Stimulated activated naive CD8-positive, alpha-beta T cell treated with anti-CD3 and anti-CD28 coated beads, Interleukin-15, amount 100 ng/mL, for 72 hours (primary cell): Measurements from ENCODE around the gene EFNA2.
A peak's percentile ranks its signal among the peaks of the same experiment; 100 is the strongest.

ENCODE experiments used
- ATAC-seq: fragments of 150-1000 bp; cut with Tn5 transposase; 2 replicates; pipeline ENCODE4 v1.10.0; 2021; ENCODE audit warnings: mild to moderate bottlenecking, moderate library complexity
- DNase-seq, 2 donors: peaks; one replicate each; pipeline ENCODE4 v3.0.0; 2021 to 2022
- H3K27ac Mint-ChIP-seq, 2 donors: one replicate each; pipeline ENCODE4 v1.8.0; 2022; ENCODE audit warnings: mild to moderate bottlenecking in 2 of 2, mixed read lengths in 2 of 2, moderate library complexity in 2 of 2
- H3K27me3 Mint-ChIP-seq: one replicate; pipeline ENCODE4 v1.8.0; 2022; ENCODE audit warnings: mixed read lengths
- H3K4me1 Mint-ChIP-seq: one replicate; pipeline ENCODE4 v1.8.0; 2022; ENCODE audit warnings: mild to moderate bottlenecking, mixed read lengths
- H3K4me3 Mint-ChIP-seq, 2 donors: one replicate each; pipeline ENCODE4 v1.8.0; 2022; ENCODE audit warnings: mild to moderate bottlenecking in 2 of 2, mixed read lengths in 2 of 2, moderate library complexity in 1 of 2
- H3K9me3 Mint-ChIP-seq, 2 donors: one replicate each; pipeline ENCODE4 v1.8.0; 2022; ENCODE audit warnings: mixed read lengths in 2 of 2

Gene EFNA2

DNA sequence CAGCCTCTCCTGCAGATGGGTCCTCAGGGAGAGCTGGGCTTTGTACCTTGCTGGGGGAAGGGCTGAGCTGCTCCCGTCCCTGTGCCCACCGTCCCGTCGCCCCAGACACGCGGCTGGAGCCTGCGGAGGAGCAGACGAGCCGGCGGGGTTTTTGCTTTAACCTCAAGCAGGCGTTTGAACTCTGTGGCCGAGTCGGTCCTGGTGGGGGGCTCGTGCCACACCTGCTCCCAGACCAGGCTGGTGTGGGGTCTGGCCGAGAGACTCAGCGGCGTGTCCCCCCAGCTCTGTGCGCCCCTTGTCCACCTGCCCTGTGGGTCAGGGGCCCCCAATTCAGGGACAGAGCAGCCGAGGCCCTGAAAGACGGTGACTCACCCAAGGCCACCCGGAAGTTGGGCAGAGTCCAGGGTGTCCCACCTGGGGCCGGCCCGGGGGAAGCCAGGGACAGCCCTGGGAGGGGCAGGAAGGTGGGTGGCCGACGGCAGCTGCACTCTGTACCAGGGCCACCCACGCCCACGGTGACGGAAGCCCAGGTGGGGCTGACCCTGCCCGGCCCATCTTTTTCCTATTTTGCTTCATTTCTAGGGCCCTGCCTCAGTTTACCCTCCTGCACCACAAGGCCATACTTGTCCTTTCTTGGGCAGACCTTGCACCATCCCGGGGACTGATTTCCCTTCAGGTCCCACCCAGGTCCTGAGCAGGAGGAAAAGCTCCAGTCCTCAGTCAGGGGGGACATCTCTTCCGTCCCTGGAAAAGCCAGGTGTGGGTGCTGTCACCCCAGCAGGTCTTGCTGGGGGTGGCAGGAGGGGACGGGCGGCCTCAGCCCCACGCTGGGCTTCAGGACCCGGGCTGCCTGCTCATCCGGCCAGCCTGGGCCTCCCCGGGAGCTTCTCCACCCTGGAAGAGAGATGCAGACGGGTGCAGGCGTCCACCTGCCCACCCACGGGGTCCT, 5.3 kb downstream of the EFNA2 start:
- DNase-seq: no peak
- H3K4me1 Mint-ChIP-seq: peaks cover 17% of the 10 kb centered on the region
- no peaks in the 10 kb centered on the region for H3K9me3 Mint-ChIP-seq
- ATAC-seq: no peak
- no peak overlapping the region for H3K27ac Mint-ChIP-seq
- peaks cover 83% of the 10 kb centered on the region for H3K27me3 Mint-ChIP-seq
- H3K4me3 Mint-ChIP-seq: no peak overlapping the region

DNA sequence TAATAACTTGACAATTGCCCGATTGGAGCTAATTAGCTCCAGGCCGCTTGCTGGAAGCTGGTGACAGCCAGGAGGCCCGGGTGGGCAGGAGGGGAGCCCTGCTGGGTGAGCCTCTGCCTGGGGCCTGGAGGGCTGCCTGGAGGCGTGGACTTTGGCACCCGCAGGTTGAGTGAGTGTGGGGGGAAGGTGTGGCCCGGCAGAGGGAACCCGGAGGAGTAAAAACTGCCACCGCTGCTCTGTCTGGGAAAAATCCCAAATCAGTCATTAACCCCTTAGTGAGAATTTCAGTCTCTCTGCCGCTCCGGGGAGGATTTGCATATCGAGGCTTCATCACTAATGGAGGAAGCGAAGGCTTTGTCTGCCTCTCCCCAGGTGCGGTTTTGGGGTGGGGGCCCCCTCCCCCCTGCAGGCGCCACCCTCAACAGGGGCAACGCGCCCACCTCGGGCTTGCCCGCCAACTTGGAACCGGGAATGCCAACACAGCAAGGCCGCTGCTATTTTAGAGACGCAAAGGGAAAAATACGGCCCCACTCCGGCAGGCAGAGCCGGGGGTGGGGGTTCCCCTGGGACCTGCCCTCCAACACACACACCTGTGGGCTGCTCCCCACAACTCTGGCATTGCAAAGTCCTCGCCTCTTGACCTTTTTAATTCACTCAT, 6.2 kb downstream of the EFNA2 start:
- DNase-seq (no peak), ATAC-seq (no peak)
- Mint-ChIP-seq H3K4me3 (no peak overlapping the region), H3K27ac (no peak overlapping the region), H3K9me3 (no peaks in the 10 kb centered on the region), H3K4me1 (peaks cover 11% of the 10 kb centered on the region), H3K27me3 (peaks cover 75% of the 10 kb centered on the region)

DNA sequence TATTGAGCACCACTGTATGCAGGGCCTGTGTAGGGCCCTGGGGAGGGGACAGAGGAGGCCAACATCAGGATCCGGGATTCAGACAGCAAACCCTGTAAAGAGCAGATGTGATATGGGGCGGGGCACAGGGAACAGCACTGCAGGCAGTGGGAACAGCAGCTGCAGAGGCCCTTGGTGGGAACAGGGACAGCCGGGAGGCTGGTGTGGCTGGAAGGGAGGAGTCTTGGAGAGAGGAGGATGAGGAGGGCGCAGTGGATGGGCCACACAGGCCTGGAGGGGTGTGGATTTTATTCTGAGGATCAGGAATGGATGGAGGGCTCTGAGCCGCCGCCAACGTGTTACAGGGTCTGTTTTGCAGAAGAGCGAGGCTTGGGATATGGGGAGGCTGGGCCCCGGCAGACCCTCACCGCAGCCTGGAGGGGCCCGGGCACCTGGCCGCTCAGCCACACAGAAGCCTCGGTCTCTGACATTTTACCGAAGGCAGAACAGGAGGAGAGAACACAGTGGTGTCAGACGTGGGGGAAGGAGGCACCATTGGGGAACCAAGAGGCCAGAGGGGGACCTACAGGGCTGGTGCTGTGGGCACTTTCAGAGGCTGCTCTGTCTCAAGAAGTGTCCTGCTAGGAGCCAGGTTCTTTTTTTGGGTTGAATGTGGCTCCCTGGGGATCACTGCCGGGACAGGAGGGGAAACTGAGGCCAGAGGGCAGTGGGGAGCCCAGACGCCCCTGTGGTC, 6.9 kb downstream of the EFNA2 start:
- Mint-ChIP-seq H3K27ac (no peak overlapping the region), H3K4me1 (peaks cover 11% of the 10 kb centered on the region), H3K27me3 (peaks cover 68% of the 10 kb centered on the region), H3K4me3 (no peak overlapping the region), H3K9me3 (no peaks in the 10 kb centered on the region)
- ATAC-seq (no peak), DNase-seq (no peak)

DNA sequence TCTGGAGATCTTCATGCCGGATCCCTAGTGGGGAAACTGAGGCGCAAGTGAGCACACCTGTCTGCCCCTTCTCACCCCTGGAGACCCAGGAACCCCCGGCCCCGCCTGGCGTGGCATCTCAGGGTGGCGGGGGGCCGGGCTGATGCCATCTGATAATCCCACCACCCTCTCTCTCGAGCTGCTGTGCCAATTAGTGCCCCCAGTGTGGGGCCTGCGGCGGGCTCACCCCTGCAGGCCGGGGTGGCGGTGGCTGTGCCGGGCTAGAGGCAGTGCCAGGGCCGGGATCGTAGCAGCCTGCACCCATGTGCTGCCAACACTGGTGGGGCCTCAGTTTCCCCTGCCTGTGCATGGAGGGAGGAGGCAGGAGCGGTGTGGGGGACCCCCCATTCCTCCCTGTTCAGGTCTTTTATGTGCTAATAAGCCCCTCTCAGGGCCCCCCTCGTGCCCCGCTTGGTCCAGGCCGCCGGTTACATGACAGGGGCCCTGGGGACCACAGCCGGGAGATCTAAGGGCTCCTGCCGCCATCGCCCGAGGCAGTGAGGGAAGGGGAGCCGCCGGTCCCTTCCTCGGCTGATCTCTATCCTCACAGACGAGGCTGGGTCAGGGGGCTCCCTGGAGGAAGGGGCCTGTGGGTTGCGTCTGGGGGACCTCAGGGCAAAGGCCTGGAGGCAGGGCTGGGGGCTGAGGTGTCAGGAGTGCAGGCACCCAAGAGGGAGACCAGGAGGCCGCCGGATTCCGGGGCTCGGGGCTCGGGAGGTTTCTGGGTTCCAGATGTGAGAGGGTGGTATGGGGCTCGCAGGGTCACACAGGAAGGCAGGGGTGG, 8.3 kb downstream of the EFNA2 start:
- Mint-ChIP-seq H3K4me1 (peaks cover 11% of the 10 kb centered on the region), H3K27me3 (peaks cover 54% of the 10 kb centered on the region), H3K9me3 (no peaks in the 10 kb centered on the region), H3K27ac (no peak overlapping the region), H3K4me3 (no peak overlapping the region)
- DNase-seq (no peak), ATAC-seq (no peak)

DNA sequence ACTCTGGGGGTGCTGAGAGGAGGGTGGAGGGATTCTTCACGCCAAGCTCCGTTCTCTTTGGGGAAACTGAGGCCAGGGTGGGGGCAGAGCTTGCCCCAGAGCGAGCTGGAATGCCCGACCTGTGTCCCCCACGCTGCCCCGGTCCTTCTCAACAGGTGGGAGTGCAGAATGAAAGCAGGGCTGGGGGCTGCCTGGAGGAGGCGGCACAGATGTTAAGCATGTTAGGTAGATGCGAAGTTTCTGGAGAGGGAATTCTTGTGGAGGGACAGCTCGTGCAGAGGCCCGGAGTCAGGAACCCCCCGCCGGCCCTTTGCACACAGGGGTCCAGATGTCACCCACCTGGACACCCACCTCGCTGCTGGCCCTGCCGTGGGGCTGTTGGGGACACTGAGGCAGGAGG, 9.0 kb downstream of the EFNA2 start:
- H3K27ac Mint-ChIP-seq: no peak overlapping the region
- no peak for ATAC-seq
- no peak for DNase-seq
- no peaks in the 10 kb centered on the region for H3K9me3 Mint-ChIP-seq
- peaks cover 47% of the 10 kb centered on the region for H3K27me3 Mint-ChIP-seq
- peak overlapping the region in 1 of 2 donors; percentile 21 for H3K4me3 Mint-ChIP-seq
- peaks cover 11% of the 10 kb centered on the region for H3K4me1 Mint-ChIP-seq

DNA sequence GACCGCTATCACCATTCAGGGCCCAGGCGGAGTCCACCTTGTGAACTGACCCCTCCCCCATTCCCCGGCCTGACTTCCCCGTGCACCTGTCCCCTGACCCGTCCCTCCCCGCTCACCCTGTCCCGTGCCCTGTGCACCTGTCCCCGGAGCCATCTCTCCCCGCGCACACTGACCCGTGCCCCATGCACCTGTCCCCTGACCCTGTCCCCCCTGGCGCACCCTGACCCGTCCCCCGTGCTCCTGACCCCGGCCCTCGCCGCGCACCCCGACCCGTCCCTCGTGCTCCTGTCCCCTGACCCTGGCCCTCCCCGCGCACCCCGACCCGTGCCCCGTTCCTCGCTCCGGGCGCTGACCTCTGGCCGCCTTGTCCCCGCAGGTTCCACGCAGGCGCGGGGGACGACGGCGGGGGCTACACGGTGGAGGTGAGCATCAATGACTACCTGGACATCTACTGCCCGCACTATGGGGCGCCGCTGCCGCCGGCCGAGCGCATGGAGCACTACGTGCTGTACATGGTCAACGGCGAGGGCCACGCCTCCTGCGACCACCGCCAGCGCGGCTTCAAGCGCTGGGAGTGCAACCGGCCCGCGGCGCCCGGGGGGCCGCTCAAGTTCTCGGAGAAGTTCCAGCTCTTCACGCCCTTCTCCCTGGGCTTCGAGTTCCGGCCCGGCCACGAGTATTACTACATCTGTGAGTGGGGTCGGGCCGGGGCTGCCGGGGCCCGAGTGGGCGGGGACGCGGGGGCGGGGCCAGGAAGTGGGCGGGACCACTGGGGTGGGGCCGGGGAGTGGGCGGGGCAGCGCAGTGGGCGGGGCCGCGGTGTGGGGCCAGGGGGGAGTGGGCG, 9.7 kb downstream of the EFNA2 start:
- peak overlapping the region in 1 of 2 donors; percentile 8 for H3K4me3 Mint-ChIP-seq
- H3K9me3 Mint-ChIP-seq: no peaks in the 10 kb centered on the region
- peaks cover 11% of the 10 kb centered on the region for H3K4me1 Mint-ChIP-seq
- no peak overlapping the region for H3K27ac Mint-ChIP-seq
- H3K27me3 Mint-ChIP-seq: peaks cover 40% of the 10 kb centered on the region
- DNase-seq: no peak
- ATAC-seq: peak; percentile 51

DNA sequence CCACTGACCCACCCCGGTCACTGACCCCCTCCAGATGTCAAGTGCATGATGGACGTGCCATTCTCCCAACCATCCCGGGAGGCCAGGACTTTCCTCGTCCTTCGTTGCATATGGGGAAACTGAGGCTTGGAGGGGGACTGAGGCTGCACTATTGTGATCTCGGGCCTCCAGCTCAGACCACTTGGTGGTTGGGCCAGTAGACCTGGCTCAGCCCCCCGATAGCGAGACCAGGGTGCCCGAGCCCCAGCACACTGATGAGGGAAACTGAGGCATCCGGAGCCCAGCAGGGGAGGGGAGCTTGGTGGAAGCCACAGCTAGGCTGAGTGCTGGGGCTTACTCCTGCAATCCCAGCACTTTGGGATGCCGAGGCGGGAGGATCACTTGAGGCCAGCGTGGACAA, 10.4 kb downstream of the EFNA2 start:
- Mint-ChIP-seq H3K27ac (peak overlapping the region in 1 of 2 donors; percentile 89), H3K27me3 (peaks cover 38% of the 10 kb centered on the region), H3K9me3 (no peaks in the 10 kb centered on the region), H3K4me3 (no peak overlapping the region), H3K4me1 (peaks cover 11% of the 10 kb centered on the region)
- no peak for ATAC-seq
- DNase-seq: no peak

DNA sequence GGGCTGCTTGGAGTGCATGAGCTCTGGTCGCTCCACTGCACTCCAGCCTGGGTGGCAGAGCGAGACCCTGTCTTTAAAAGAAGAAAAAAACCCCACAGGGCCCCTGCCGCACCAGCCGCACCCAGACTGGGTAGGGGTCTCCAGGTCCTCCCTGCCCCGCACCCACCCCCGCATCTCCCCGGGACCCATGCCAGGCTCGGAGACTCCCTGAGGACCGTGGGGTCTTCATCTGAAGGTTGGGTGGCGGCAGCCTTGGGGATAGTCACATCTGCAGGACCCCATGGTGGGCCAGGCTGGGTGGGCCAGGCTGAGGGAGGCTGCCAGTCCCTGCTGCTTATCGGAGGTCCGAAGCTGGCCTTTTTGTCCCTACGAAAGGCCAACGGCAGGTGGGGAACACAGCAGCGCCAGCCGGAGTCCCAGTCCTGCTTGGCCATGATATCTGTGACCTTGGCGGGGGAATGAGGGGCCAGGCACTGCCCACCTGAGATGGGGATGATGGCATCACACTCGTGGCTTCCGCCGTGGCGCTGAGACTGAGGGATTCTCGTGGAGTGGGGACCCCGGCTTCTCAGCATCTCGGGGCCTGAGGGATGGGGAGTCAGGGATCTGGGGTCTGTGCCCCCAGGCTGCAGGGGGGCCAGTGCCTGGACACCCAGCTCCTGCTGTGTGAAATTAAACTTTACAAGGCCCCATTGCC, 11.1 kb downstream of the EFNA2 start:
- DNase-seq (no peak), ATAC-seq (no peak)
- Mint-ChIP-seq H3K9me3 (no peaks in the 10 kb centered on the region), H3K27me3 (peaks cover 38% of the 10 kb centered on the region), H3K27ac (peak overlapping the region in 1 of 2 donors; percentile 89), H3K4me1 (peaks cover 11% of the 10 kb centered on the region), H3K4me3 (no peak overlapping the region)

DNA sequence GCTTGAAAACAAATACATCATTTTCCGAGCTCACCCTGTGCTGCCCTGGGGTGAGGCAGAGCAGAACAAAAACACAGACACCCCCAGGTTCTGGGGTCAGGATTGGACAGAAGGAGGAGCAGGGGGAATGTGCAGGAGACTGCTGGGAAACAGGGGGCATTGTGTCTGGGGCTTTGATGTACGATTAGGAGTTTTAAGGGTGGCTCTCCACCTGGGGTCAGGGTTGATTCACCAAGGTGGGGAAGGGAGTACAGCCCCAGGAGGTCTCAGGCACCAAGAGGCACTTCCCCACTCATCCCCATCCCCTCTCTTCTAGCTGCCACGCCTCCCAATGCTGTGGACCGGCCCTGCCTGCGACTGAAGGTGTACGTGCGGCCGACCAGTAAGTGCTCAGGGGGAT, 12.6 kb downstream of the EFNA2 start:
- Mint-ChIP-seq H3K9me3 (no peaks in the 10 kb centered on the region), H3K27ac (no peak overlapping the region), H3K4me1 (peaks cover 11% of the 10 kb centered on the region), H3K27me3 (peaks cover 24% of the 10 kb centered on the region), H3K4me3 (no peak overlapping the region)
- DNase-seq: no peak
- no peak for ATAC-seq

DNA sequence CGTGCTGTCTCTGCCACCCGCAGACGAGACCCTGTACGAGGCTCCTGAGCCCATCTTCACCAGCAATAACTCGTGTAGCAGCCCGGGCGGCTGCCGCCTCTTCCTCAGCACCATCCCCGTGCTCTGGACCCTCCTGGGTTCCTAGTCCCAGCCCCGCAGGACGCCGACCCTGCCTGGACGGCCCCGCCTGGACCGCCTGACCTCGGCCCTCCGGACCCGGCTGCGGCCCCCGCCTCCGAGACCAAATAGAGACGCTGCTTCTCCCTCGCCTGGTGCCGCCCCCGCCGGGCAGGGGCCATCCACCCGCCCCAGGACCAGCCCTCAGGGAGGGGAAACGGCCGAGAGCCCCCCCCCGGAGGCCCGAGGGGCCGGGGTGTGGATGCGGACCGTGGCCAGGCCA, 14.1 kb downstream of the EFNA2 start:
- Mint-ChIP-seq H3K9me3 (no peaks in the 10 kb centered on the region), H3K4me3 (no peak overlapping the region), H3K4me1 (peaks cover 3% of the 10 kb centered on the region), H3K27ac (no peak overlapping the region), H3K27me3 (peaks cover 8% of the 10 kb centered on the region)
- ATAC-seq (peak; percentile 16), DNase-seq (no peak)

DNA sequence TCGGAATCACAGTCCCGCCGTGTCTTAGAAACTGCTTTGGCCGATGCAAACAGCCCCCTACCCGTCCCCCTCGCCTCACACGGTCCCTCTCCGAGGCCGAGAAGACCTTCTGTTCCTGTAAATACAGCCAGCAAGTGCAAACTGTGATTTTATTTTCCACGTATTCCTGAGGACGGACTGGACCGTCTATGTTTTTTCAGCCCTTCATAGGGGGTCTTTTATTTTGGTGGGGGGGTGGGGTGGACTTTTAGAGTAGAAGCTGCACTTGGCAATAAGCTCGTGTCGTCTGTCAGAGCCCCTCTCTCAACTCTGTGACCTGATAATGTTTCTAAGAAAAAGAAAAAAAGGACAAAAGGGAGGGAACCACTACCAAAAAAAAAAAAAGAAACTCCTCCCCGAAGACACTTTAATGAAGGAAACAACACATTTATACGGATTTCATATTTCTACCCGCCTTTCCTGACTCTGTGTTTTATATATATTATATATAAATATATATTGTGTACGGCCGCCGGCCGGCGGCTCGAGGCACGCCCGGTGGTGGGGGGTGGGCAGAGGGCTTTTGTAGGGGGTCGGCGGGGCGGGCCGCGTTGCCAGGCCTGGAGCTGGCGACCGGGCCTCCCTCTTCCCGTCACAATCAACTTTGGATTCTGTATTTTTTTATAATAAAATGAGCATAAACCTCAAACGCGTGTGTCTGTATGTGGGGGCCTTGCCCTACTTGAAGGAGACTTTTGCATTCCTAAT, 15.2 kb downstream of the EFNA2 start:
- no peaks in the 10 kb centered on the region for H3K9me3 Mint-ChIP-seq
- no peaks in the 10 kb centered on the region for H3K27me3 Mint-ChIP-seq
- no peak overlapping the region for H3K27ac Mint-ChIP-seq
- no peak overlapping the region for H3K4me3 Mint-ChIP-seq
- ATAC-seq (no peak), DNase-seq (no peak)
- no peaks in the 10 kb centered on the region for H3K4me1 Mint-ChIP-seq

DNA sequence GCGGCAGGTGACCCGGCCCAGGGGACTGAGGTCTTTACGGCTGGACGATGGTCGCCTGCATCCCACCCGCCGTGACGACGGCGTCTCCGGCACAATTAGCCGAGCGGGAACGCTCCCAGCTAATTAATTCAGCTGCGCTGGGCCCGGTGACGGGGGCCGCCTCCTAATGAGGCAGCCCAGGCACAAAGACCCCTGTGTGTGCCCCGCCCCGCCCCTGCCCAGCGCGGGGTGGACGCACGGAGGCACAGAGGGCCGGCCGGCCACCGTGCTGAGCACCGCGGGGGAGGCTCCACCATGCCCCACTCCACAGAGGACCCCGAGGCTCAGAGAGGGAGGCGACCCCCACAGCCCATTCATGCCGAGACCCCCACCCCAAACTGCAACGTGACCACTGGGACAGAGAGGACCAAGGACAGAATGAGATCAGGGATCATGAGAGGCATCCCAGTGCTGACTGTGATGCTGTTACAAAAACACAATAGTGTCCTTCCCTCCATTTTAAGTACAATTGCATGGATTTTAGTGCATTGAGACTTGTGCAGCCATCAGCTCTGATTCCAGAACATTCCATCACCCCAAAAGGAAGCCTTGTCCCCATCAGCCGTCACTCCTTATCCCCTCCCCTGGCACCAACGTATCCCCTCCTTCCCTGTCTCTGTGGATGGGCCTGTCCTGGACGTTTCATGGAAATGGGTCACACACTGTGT, 17.0 kb downstream of the EFNA2 start:
- H3K4me1 Mint-ChIP-seq: no peaks in the 10 kb centered on the region
- DNase-seq (no peak), ATAC-seq (no peak)
- H3K4me3 Mint-ChIP-seq: no peak overlapping the region
- no peaks in the 10 kb centered on the region for H3K27me3 Mint-ChIP-seq
- H3K27ac Mint-ChIP-seq: no peak overlapping the region
- H3K9me3 Mint-ChIP-seq: no peaks in the 10 kb centered on the region
